ENCODE results near the gene PSMB5.

The PSMB5 gene

GRCh38 chr14:23043145-23043544, 8.4 kb upstream of the PSMB5 start:
- no peak for DNase-seq (ENCODE audit: low read depth)
- H3K4me3 ChIP-seq (ENCODE audit: low read depth, low read length): no peak overlapping the region
- TF ChIP-seq CTCF (IDR thresholded peaks at IDR 0.05; ENCODE audit: insufficient read depth, low read depth, low read length, missing control alignments): no peak

DNA sequence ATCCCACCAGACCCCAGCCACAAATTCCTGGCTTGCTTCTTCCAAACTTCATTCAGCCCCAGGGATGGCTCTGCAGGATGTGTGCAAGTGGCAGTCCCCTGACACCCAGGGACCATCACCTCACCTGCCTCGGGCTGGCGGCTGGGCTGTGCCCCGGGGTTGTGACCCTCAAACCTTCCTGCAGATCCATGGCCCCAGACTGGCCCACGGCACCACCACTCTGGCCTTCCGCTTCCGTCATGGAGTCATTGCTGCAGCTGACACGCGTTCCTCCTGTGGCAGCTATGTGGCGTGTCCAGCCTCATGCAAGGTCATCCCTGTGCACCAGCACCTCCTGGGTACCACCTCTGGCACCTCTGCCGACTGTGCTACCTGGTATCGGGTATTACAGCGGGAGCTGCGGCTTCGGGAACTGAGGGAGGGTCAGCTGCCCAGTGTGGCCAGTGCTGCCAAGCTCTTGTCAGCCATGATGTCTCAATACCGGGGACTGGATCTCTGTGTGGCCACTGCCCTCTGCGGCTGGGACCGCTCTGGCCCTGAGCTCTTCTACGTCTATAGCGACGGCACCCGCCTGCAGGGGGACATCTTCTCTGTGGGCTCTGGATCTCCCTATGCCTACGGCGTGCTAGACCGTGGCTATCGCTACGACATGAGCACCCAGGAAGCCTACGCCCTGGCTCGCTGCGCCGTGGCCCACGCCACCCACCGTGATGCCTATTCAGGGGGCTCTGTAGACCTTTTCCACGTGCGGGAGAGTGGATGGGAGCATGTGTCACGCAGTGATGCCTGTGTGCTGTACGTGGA, 7.7 kb upstream of the PSMB5 start, which contains the start of gene PSMB11:
PSMB11 (plus strand) TSS at position 51 of the 804 bp plus-strand sequence; CDS start at position 65, 14 bp downstream.
- no peak within 1 kb of the TSS for H3K4me3 ChIP-seq (ENCODE audit: low read depth, low read length)
- no peak for TF ChIP-seq CTCF (IDR thresholded peaks at IDR 0.05; ENCODE audit: insufficient read depth, low read depth, low read length, missing control alignments)
- DNase-seq (ENCODE audit: low read depth): no peak

DNA sequence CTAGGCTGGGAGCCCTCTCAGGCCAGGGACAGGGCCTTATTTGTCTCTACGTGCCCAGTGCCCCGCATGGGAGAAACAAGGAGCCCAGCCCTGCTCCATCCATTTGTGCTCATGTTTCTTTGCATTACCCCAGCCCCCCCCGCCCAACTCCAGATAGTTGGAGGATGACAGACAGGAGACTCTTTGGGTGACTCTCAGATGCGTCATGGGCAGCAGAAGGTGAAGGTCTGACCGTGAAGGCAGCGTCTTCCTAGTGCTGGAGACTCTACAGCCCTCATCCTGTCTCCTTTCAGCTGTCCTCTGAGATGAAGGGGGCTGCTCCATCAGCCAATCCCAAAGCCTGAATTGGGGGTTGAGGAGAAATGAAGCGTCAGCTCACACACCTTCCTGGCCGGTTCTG, 7.0 kb upstream of the PSMB5 start:
- no peak overlapping the region for H3K4me3 ChIP-seq (ENCODE audit: low read depth, low read length)
- DNase-seq (ENCODE audit: low read depth): no peak
- no peak for TF ChIP-seq CTCF (IDR thresholded peaks at IDR 0.05; ENCODE audit: insufficient read depth, low read depth, low read length, missing control alignments)

GRCh38 chr14:23040100-23040499, 5.4 kb upstream of the PSMB5 start:
- TF ChIP-seq CTCF (IDR thresholded peaks at IDR 0.05; ENCODE audit: insufficient read depth, low read depth, low read length, missing control alignments): no peak
- no peak overlapping the region for H3K4me3 ChIP-seq (ENCODE audit: low read depth, low read length)
- no peak for DNase-seq (ENCODE audit: low read depth)

DNA sequence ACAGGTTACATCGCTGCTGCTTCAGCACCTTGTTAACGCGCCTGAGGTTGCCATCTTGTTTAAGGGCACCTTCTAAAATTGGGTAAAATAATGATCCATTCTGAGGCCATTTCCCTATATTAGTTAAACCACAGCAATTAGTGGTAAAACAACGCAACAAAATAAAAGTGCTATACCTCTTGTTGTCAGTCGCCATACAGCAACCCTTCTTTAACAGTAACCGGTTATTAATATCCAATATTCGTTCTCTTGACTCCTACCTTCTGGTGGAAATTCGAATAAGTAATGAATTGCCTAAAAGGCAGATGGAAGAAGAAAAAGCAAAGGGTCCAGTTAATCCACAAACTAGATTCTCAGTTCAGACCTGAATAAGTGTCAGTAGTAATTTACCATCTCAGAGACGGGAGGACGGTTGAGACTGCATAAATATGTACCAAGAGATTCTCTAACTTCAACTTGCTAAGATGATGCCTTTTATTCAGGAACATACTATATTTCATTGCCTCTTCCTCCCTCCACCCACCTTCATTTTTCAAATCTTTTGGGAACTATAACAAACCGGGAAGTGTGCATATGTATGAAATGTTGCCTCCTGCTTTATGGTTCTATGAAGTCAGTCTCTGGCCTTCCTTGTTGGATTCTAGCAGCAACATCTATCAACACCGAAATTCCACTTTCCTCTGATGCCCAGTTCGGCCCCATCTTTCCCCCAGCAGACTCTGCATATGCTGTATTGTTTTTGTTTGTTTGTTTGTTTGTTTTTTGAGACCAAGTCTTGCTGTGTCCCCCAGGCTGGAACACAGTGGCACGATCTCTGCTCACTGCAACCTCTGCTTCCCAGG, 824 bp upstream of the PSMB5 start:
- DNase-seq (ENCODE audit: low read depth): no peak
- H3K4me3 ChIP-seq (ENCODE audit: low read depth, low read length): peak overlapping the region; percentile 80

More for the DNA sequence above, 824 bp upstream of the PSMB5 start:
- TF ChIP-seq CTCF (IDR thresholded peaks at IDR 0.05; ENCODE audit: insufficient read depth, low read depth, low read length, missing control alignments): no peak
